ENCODE measurements around the gene DHRS7B.

Gene DHRS7B

DNA sequence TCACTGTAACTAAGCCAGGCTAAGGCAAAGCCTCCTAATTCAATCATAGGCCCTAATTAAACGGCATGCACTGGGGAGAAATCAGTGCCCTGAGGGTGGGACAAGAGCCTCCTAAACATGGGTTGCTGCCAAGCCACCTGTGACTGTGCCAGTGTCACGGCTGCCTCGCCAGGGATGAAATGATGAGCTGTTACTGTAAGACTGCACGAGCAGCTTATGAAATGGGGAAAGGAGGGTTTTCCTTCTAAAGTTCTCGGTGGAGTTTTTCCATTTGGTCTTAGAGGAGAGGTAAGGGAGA is 74.5 kb downstream of the DHRS7B start:
- Histone ChIP-seq H3K9ac (no peak overlapping the region), H3K27ac (no peak overlapping the region), H3K4me2 (no peak overlapping the region), H3K4me1 (ENCODE audit: low read depth, poor library complexity, severe bottlenecking) (no peaks in the 10 kb centered on the region), H3K4me3 (IDR thresholded peaks at IDR 0.05; ENCODE audit: insufficient read depth, low read depth, low read length) (no peak overlapping the region), H4K20me1 (ENCODE audit: insufficient read depth) (no peaks in the 10 kb centered on the region), H3K36me3 (ENCODE audit: insufficient read depth) (no peaks in the 10 kb centered on the region), H2AFZ (ENCODE audit: low read depth) (no peak overlapping the region), H3K27me3 (ENCODE audit: insufficient read depth, low read depth) (no peaks in the 10 kb centered on the region), H3K79me2 (ENCODE audit: insufficient read depth, low read depth) (peaks cover 43% of the 10 kb centered on the region)
- no peak for TF ChIP-seq CTCF (conservative IDR thresholded peaks at IDR 0.05; ENCODE audit: low read depth, low read length)

DNA sequence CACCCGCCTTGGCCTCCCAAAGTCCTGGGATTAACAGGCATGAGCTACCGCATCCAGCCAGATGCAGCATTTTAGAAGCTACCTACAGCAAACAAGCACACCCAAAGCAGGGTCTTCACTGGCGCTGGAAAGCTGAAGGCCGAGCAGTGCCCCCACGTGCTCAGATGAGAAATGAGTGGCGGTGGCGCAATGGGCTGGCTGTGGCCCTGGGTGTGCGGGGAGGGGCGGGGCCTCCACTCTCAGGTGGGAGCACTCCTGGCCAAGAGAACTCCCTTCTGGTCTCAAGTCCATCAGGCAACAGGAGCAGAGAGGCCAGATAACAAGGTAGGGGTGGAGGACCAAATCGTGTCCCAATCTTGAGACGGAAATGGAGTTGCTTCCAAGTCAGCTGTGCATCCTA is 75.1 kb downstream of the DHRS7B start:
- Histone ChIP-seq H3K9ac (no peak overlapping the region), H3K4me1 (ENCODE audit: low read depth, poor library complexity, severe bottlenecking) (no peaks in the 10 kb centered on the region), H3K27ac (no peak overlapping the region), H2AFZ (ENCODE audit: low read depth) (no peak overlapping the region), H3K27me3 (ENCODE audit: insufficient read depth, low read depth) (no peaks in the 10 kb centered on the region), H3K4me2 (no peak overlapping the region), H4K20me1 (ENCODE audit: insufficient read depth) (no peaks in the 10 kb centered on the region), H3K36me3 (ENCODE audit: insufficient read depth) (no peaks in the 10 kb centered on the region), H3K4me3 (IDR thresholded peaks at IDR 0.05; ENCODE audit: insufficient read depth, low read depth, low read length) (no peak overlapping the region), H3K79me2 (ENCODE audit: insufficient read depth, low read depth) (peaks cover 49% of the 10 kb centered on the region)
- TF ChIP-seq CTCF (conservative IDR thresholded peaks at IDR 0.05; ENCODE audit: low read depth, low read length) = no peak

GRCh38 chr17:21202512-21202911 is 75.7 kb downstream of the DHRS7B start:
- H2AFZ ChIP-seq (ENCODE audit: low read depth) = no peak overlapping the region
- H4K20me1 ChIP-seq (ENCODE audit: insufficient read depth) = no peaks in the 10 kb centered on the region
- no peak for TF ChIP-seq CTCF (conservative IDR thresholded peaks at IDR 0.05; ENCODE audit: low read depth, low read length)
- H3K4me2 ChIP-seq = no peak overlapping the region
- no peak overlapping the region for H3K9ac ChIP-seq
- no peaks in the 10 kb centered on the region for H3K36me3 ChIP-seq (ENCODE audit: insufficient read depth)
- H3K4me1 ChIP-seq (ENCODE audit: low read depth, poor library complexity, severe bottlenecking) = no peaks in the 10 kb centered on the region
- no peak overlapping the region for H3K27ac ChIP-seq
- H3K4me3 ChIP-seq (IDR thresholded peaks at IDR 0.05; ENCODE audit: insufficient read depth, low read depth, low read length) = no peak overlapping the region
- peaks cover 55% of the 10 kb centered on the region for H3K79me2 ChIP-seq (ENCODE audit: insufficient read depth, low read depth)
- no peaks in the 10 kb centered on the region for H3K27me3 ChIP-seq (ENCODE audit: insufficient read depth, low read depth)

GRCh38 chr17:21204935-21205334 is 78.2 kb downstream of the DHRS7B start:
- H3K4me3 ChIP-seq (IDR thresholded peaks at IDR 0.05; ENCODE audit: insufficient read depth, low read depth, low read length) = no peak overlapping the region
- TF ChIP-seq CTCF (conservative IDR thresholded peaks at IDR 0.05; ENCODE audit: low read depth, low read length) = no peak
- H3K4me2 ChIP-seq = no peak overlapping the region
- no peak overlapping the region for H3K9ac ChIP-seq
- no peaks in the 10 kb centered on the region for H3K27me3 ChIP-seq (ENCODE audit: insufficient read depth, low read depth)
- no peaks in the 10 kb centered on the region for H3K36me3 ChIP-seq (ENCODE audit: insufficient read depth)
- H4K20me1 ChIP-seq (ENCODE audit: insufficient read depth) = no peaks in the 10 kb centered on the region
- no peaks in the 10 kb centered on the region for H3K4me1 ChIP-seq (ENCODE audit: low read depth, poor library complexity, severe bottlenecking)
- H3K27ac ChIP-seq = no peak overlapping the region
- no peak overlapping the region for H2AFZ ChIP-seq (ENCODE audit: low read depth)
- H3K79me2 ChIP-seq (ENCODE audit: insufficient read depth, low read depth) = peaks cover 80% of the 10 kb centered on the region

GRCh38 chr17:21208352-21208751 is 81.6 kb downstream of the DHRS7B start:
- no peak overlapping the region for H3K4me3 ChIP-seq (IDR thresholded peaks at IDR 0.05; ENCODE audit: insufficient read depth, low read depth, low read length)
- no peak overlapping the region for H3K9ac ChIP-seq
- no peaks in the 10 kb centered on the region for H3K36me3 ChIP-seq (ENCODE audit: insufficient read depth)
- no peak overlapping the region for H3K27ac ChIP-seq
- H3K4me1 ChIP-seq (ENCODE audit: low read depth, poor library complexity, severe bottlenecking) = peaks cover 11% of the 10 kb centered on the region
- TF ChIP-seq CTCF (conservative IDR thresholded peaks at IDR 0.05; ENCODE audit: low read depth, low read length) = no peak
- no peak overlapping the region for H3K4me2 ChIP-seq
- H3K79me2 ChIP-seq (ENCODE audit: insufficient read depth, low read depth) = peaks cover 92% of the 10 kb centered on the region
- H2AFZ ChIP-seq (ENCODE audit: low read depth) = no peak overlapping the region
- H3K27me3 ChIP-seq (ENCODE audit: insufficient read depth, low read depth) = no peaks in the 10 kb centered on the region
- H4K20me1 ChIP-seq (ENCODE audit: insufficient read depth) = no peaks in the 10 kb centered on the region
